Vagina (tissue), 2 donors: ENCODE measurements around the gene FERD3L. TPM values are rescaled to one million over a fixed set of nuclear protein-coding genes. Genes with fewer than 3 reads are reported as not detected.
"Not testable (repeated sequence)": the region's sequence is repeated elsewhere in the genome, so short reads cannot be mapped to it uniquely, and the experiment has no call there.

ENCODE experiments used
- DNase-seq, 2 donors: peaks; one replicate each; pipeline ENCODE4 v3.0.0-alpha.2; 2017; ENCODE audit errors: extremely low spot score in 2 of 2
- H3K27ac ChIP-seq: fragments of 200-600 bp; sonication (generic); one replicate; pipeline ENCODE4 v1.5.1; 2019
- H3K27me3 ChIP-seq: fragments of 200-600 bp; sonication (generic); one replicate; pipeline ENCODE4 v1.5.1; 2019
- H3K36me3 ChIP-seq, 2 donors: fragments of 200-600 bp; sonication (generic); one replicate each; pipeline ENCODE4 v1.5.1; 2017 to 2019
- H3K4me1 ChIP-seq: fragments of 200-600 bp; sonication (generic); one replicate; pipeline ENCODE4 v1.5.1; 2019
- H3K4me3 ChIP-seq, 2 donors: fragments of 200-600 bp; sonication (generic); 1 replicate in 1 of 2; 2 replicates in 1 of 2; pipeline ENCODE4 v1.5.1; 2016 to 2019
- H3K9me3 ChIP-seq: fragments of 200-600 bp; sonication (generic); one replicate; pipeline ENCODE4 v1.5.1; 2019
- POLR2A ChIP-seq, 2 donors: fragments of 450-650 bp; IDR thresholded peaks; one replicate each; pipeline ENCODE4 v1.6.1; 2017; ENCODE audit warnings: antibody characterized with exemption in 2 of 2, mild to moderate bottlenecking in 2 of 2, moderate library complexity in 2 of 2
- POLR2AphosphoS5 ChIP-seq, 2 donors: sonication (generic); formaldehyde crosslinking; IDR thresholded peaks; one replicate each; pipeline ENCODE4 v1.9.0; 2017; ENCODE audit warnings: antibody characterized with exemption in 2 of 2, mild to moderate bottlenecking in 2 of 2, low read depth in 1 of 2; ENCODE audit not compliant: insufficient read depth in 1 of 2
- intact Hi-C: fragments of 100-400 bp; cut with DNase I; formaldehyde crosslinking; loops from one replicate; pipeline ENCODE4 v1.15.1; 2023
- total RNA-seq: library from RNA; depleted of rRNA; stranded (reverse); fragments of >200 nt; gene quantifications from one replicate; pipeline ENCODE4 v1.2.3, GENCODE V29; 2016
- TF ChIP-seq, protein P1 (sequence below), 3 experiments: fragments of 450-650 bp in 2 of 3; fragments of 200-600 bp in 1 of 3; sonication (generic) in 1 of 3; IDR thresholded peaks; one replicate each; pipeline ENCODE4 v1.5.1; 2017 to 2019; ENCODE audit warnings: antibody characterized with exemption in 3 of 3, mild to moderate bottlenecking in 2 of 3, moderate library complexity in 2 of 3

The FERD3L gene, protein sequence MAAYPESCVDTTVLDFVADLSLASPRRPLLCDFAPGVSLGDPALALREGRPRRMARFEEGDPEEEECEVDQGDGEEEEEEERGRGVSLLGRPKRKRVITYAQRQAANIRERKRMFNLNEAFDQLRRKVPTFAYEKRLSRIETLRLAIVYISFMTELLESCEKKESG
- total RNA-seq = not detected

DNA sequence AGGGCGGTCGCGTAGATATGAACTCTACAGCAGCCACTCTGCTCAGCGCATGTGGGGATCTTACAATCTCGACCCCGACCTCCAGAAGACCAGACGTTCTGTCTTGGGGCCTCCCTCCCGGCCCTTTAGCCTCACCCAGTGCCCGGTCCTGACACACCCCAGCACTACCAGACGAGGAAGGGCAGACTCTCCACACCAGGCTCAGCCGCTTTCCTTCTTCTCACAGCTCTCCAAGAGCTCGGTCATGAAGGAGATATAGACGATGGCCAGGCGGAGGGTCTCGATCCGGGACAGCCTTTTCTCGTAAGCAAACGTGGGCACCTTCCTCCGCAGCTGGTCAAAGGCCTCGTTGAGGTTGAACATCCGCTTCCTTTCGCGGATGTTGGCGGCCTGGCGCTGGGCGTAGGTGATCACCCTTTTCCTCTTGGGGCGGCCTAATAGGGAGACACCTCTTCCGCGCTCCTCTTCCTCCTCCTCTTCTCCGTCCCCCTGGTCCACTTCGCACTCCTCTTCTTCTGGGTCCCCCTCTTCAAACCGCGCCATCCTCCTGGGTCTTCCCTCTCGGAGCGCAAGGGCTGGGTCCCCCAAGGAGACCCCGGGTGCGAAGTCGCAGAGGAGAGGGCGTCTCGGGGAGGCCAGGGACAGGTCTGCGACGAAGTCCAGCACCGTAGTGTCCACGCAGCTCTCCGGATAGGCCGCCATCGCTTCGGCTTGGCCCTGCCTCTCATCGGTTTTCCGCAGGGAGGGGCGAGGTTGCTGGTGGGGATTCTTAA, at the start of gene FERD3L:
Gene FERD3L, minus strand, starts transcription at position 761 of the 773 bp plus-strand sequence. Its CDS starts 59 bp downstream, at position 702.
- intact Hi-C loops = no loop called here
- no peak for DNase-seq
- peak within 1 kb of the TSS in 1 of 2 donors; percentile 13 for H3K4me3 ChIP-seq
- no peaks in the 10 kb centered on the region for H3K27me3 ChIP-seq
- H3K4me1 ChIP-seq = peaks cover 6% of the 10 kb centered on the region
- H3K27ac ChIP-seq = no peak within 1 kb of the TSS
- no peaks in the 10 kb centered on the region for H3K9me3 ChIP-seq
- H3K36me3 ChIP-seq = no peaks in the 10 kb centered on the region
- TF ChIP-seq, protein P1, sequence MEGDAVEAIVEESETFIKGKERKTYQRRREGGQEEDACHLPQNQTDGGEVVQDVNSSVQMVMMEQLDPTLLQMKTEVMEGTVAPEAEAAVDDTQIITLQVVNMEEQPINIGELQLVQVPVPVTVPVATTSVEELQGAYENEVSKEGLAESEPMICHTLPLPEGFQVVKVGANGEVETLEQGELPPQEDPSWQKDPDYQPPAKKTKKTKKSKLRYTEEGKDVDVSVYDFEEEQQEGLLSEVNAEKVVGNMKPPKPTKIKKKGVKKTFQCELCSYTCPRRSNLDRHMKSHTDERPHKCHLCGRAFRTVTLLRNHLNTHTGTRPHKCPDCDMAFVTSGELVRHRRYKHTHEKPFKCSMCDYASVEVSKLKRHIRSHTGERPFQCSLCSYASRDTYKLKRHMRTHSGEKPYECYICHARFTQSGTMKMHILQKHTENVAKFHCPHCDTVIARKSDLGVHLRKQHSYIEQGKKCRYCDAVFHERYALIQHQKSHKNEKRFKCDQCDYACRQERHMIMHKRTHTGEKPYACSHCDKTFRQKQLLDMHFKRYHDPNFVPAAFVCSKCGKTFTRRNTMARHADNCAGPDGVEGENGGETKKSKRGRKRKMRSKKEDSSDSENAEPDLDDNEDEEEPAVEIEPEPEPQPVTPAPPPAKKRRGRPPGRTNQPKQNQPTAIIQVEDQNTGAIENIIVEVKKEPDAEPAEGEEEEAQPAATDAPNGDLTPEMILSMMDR (IDR thresholded peaks at IDR 0.05) = no peak
- TF ChIP-seq POLR2AphosphoS5 (IDR thresholded peaks at IDR 0.05; ENCODE audit: insufficient read depth in 1 of 2, low read depth in 1 of 2) (no peak), POLR2A (IDR thresholded peaks at IDR 0.05) (no peak)

DNA sequence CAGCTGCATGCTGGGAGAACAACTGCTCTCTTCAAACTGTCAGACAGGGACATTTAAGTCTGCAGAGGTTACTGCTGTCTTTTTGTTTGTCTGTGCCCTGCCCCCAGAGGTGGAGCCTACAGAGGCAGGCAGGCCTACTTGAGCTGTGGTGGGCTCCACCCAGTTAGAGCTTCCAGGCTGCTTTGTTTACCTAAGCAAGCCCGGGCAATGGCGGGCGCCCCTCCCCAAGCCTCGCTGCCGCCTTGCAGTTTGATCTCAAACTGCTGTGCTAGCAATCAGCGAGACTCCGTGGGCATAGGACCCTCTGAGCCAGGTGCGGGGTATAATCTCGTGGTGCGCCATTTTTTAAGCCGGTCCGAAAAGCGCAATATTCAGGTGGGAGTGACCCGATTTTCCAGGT, 49.2 kb upstream of the FERD3L start:
- H3K36me3 ChIP-seq, H3K27ac ChIP-seq, H3K27me3 ChIP-seq, H3K4me1 ChIP-seq, intact Hi-C loops, H3K4me3 ChIP-seq, H3K9me3 ChIP-seq, DNase-seq: not testable (repeated sequence)

DNA sequence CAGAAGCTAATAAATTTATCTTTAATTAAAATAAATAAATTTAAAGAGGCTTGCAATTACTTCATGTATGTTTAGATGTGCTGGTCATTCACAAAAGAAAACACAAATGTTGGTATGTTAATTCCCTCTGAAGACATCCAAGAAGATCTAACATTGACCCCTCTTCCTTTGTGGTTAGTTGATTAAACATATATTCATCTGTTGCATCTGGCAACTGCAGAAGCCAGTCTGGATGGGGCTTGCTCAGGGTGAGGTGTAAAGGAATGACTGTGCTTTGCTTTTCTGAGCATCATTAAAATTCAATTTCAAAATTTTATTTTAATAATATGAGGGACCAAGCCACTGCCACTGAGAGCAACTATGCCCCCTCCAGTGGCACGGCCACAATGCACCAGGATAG, 36.4 kb upstream of the FERD3L start:
- Histone ChIP-seq H3K27me3 (no peaks in the 10 kb centered on the region), H3K4me1 (no peaks in the 10 kb centered on the region), H3K27ac (no peak overlapping the region), H3K4me3 (no peak overlapping the region), H3K9me3 (no peaks in the 10 kb centered on the region), H3K36me3 (no peaks in the 10 kb centered on the region)
- intact Hi-C loops = no loop called here
- TF ChIP-seq, protein P1 (IDR thresholded peaks at IDR 0.05) = no peak
- TF ChIP-seq POLR2A (IDR thresholded peaks at IDR 0.05) (no peak), POLR2AphosphoS5 (IDR thresholded peaks at IDR 0.05; ENCODE audit: insufficient read depth in 1 of 2, low read depth in 1 of 2) (no peak)
- no peak for DNase-seq

DNA sequence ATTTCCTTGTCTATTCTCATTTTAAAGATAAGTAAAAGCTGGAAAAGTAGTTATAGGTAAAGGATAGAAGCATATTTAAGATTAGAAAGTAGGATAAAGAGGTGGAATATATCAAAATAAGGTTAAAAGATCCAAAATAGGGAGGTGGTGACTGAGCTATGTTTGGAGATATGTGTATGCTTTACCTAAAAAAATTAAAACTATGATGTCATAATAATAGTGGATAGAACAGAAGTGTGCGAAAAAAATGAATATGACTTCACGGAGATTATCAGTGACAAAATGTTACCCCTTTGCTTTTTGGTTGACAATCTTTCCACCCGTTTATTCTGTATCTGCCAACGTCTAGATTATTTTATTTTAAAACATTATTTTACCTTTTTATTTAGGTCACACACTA, 33.4 kb upstream of the FERD3L start:
- intact Hi-C loops = no loop called here
- DNase-seq = no peak
- no peaks in the 10 kb centered on the region for H3K36me3 ChIP-seq

DNA sequence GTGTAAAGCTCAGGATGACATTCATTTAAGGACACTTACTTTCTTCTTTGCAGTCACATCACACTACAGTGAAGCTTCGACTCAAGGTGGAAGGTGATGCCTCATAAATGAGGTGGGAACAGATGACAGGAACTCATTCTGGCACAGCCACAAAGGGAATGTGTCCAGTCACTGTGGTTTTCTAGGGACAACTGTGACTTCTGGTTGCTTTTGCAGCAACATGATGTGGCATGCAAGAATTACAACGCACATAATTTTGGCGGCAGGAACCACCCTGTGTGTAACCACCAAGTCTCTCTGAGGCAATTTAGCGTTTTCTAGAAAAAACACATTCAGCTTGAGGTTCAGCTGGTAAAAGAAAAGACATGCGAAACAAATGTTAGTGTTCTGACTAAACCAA, 32.0 kb upstream of the FERD3L start:
- TF ChIP-seq POLR2AphosphoS5 (IDR thresholded peaks at IDR 0.05; ENCODE audit: insufficient read depth in 1 of 2, low read depth in 1 of 2) (no peak), POLR2A (IDR thresholded peaks at IDR 0.05) (no peak)
- TF ChIP-seq, protein P1 (IDR thresholded peaks at IDR 0.05) = no peak
- H3K4me1 ChIP-seq = no peaks in the 10 kb centered on the region
- H3K4me3 ChIP-seq = no peak overlapping the region
- H3K9me3 ChIP-seq = no peaks in the 10 kb centered on the region
- no peaks in the 10 kb centered on the region for H3K27me3 ChIP-seq
- no peak for DNase-seq
- intact Hi-C loops = no loop called here
- H3K27ac ChIP-seq = no peak overlapping the region
- no peaks in the 10 kb centered on the region for H3K36me3 ChIP-seq

More for the DNA sequence above, 33.4 kb upstream of the FERD3L start:
- Histone ChIP-seq H3K9me3 (no peaks in the 10 kb centered on the region), H3K27me3 (no peaks in the 10 kb centered on the region), H3K27ac (no peak overlapping the region), H3K4me1 (no peaks in the 10 kb centered on the region), H3K4me3 (no peak overlapping the region)
- TF ChIP-seq POLR2A (IDR thresholded peaks at IDR 0.05) (no peak), POLR2AphosphoS5 (IDR thresholded peaks at IDR 0.05; ENCODE audit: insufficient read depth in 1 of 2, low read depth in 1 of 2) (no peak)
- TF ChIP-seq, protein P1 (IDR thresholded peaks at IDR 0.05) = no peak
